Right lobe of liver (tissue), 4 donors: ENCODE measurements around the gene GPRIN3.

ENCODE experiments used
- POLR2A ChIP-seq: fragments of 450-650 bp; IDR thresholded peaks from one replicate; pipeline ENCODE4 v1.6.1; 2017; ENCODE audit warnings: antibody characterized with exemption, mild to moderate bottlenecking
- TF ChIP-seq, protein P1 (sequence below), 4 donors: fragments of 200-600 bp in 3 of 4; fragments of 450-650 bp in 1 of 4; IDR thresholded peaks; one replicate each; pipeline versions ENCODE4 v1.5.1 to v1.8.0; 2016 to 2022; ENCODE audit warnings: antibody characterized with exemption in 4 of 4, mild to moderate bottlenecking in 2 of 4
- donor health status: DM: no; HTN: no; CAD: no.
- donor health status: DM: no; HTN: no; CAD: no.
- donor health status: DM: no; HTN: yes; CAD: no.

DNA sequence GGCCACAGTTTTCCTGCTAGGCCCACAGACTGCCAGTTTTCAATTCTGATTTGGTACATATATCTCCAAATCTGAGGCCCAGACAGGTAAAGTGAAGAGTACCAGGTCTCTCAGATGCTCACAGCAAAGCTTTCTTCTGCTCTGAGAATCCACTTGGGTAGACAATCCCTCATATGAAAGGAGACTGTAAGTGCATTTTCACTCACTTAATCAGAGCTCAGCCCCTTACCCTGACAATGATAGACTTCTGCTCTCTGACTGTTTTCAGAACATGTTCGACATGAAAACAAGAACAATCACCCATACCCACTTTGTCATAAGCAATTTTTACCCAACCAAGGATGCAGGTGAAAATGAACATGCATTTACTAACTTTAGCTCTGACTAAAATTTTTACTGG, 7.1 kb downstream of the GPRIN3 start:
- TF ChIP-seq, protein P1, sequence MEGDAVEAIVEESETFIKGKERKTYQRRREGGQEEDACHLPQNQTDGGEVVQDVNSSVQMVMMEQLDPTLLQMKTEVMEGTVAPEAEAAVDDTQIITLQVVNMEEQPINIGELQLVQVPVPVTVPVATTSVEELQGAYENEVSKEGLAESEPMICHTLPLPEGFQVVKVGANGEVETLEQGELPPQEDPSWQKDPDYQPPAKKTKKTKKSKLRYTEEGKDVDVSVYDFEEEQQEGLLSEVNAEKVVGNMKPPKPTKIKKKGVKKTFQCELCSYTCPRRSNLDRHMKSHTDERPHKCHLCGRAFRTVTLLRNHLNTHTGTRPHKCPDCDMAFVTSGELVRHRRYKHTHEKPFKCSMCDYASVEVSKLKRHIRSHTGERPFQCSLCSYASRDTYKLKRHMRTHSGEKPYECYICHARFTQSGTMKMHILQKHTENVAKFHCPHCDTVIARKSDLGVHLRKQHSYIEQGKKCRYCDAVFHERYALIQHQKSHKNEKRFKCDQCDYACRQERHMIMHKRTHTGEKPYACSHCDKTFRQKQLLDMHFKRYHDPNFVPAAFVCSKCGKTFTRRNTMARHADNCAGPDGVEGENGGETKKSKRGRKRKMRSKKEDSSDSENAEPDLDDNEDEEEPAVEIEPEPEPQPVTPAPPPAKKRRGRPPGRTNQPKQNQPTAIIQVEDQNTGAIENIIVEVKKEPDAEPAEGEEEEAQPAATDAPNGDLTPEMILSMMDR (IDR thresholded peaks at IDR 0.05), result no peak
- TF ChIP-seq POLR2A, result no peak
